Measurements from ENCODE around the gene SF3A2.

Gene SF3A2

GRCh38 chr19:2207991-2208860 is 28.4 kb upstream of the SF3A2 start:
- DNase-seq, result no peak

- no peak for DNase-seq
Observed at GRCh38 chr19:2208975-2209374, 27.6 kb upstream of the SF3A2 start.

GRCh38 chr19:2209408-2209807 is 27.2 kb upstream of the SF3A2 start:
- no peak for DNase-seq

- DNase-seq, result no peak
Observed at GRCh38 chr19:2210206-2210605, 26.4 kb upstream of the SF3A2 start.

GRCh38 chr19:2210987-2211740 is 25.5 kb upstream of the SF3A2 start:
- no peak for DNase-seq

GRCh38 chr19:2212861-2213711 is 23.5 kb upstream of the SF3A2 start:
- no peak for DNase-seq

GRCh38 chr19:2213799-2214198 is 22.8 kb upstream of the SF3A2 start:
- peak; percentile 45 for DNase-seq

GRCh38 chr19:2214251-2214650 is 22.4 kb upstream of the SF3A2 start:
- no peak for DNase-seq

- DNase-seq, result peak; percentile 44
Observed at GRCh38 chr19:2215281-2215751, 21.3 kb upstream of the SF3A2 start.

GRCh38 chr19:2216361-2217225 is 20.0 kb upstream of the SF3A2 start:
- no peak for DNase-seq

GRCh38 chr19:2217591-2217990 is 19.0 kb upstream of the SF3A2 start:
- DNase-seq, result no peak

- DNase-seq, result no peak
Observed at GRCh38 chr19:2219726-2220125, 16.9 kb upstream of the SF3A2 start.

GRCh38 chr19:2221250-2221831 is 15.3 kb upstream of the SF3A2 start:
- DNase-seq, result no peak

GRCh38 chr19:2221918-2222317 is 14.7 kb upstream of the SF3A2 start:
- no peak for DNase-seq

- no peak for DNase-seq
Observed at GRCh38 chr19:2223391-2223790, 13.2 kb upstream of the SF3A2 start.

GRCh38 chr19:2223959-2224358 is 12.7 kb upstream of the SF3A2 start:
- DNase-seq, result no peak

GRCh38 chr19:2224754-2225349 is 11.8 kb upstream of the SF3A2 start:
- DNase-seq, result no peak

- no peak for DNase-seq
Observed at GRCh38 chr19:2225415-2226050, 11.1 kb upstream of the SF3A2 start.

- DNase-seq, result no peak
Observed at GRCh38 chr19:2226051-2226839, 10.4 kb upstream of the SF3A2 start.

GRCh38 chr19:2226840-2227360 is 9.7 kb upstream of the SF3A2 start:
- DNase-seq, result no peak

Measured in retina (tissue), 1 donor.